Body of pancreas (tissue), 4 donors: ENCODE data around the gene ZNF576. TPM values are rescaled to one million over a fixed set of nuclear protein-coding genes. Genes with fewer than 3 reads are reported as not detected.
"Not testable (repeated sequence)": the region's sequence is repeated elsewhere in the genome, so short reads cannot be mapped to it uniquely, and the experiment has no call there.

ENCODE experiments used
- ATAC-seq: fragments of 150-250 bp; one replicate; pipeline ENCODE4 v1.9.1; 2016
- DNase-seq, 4 donors: peaks; one replicate each; pipeline ENCODE4 v3.0.0-alpha.2; 2019
- H3K27ac ChIP-seq, 4 donors: fragments of 200-600 bp; sonication (generic); 1 replicate in 3 of 4; 2 replicates in 1 of 4; pipeline versions ENCODE4 v1.5.1 to v1.6.1; 2016 to 2019; ENCODE audit warnings: mild to moderate bottlenecking in 1 of 4, mixed read lengths in 1 of 4, moderate library complexity in 1 of 4
- H3K27me3 ChIP-seq, 2 donors: fragments of 200-600 bp; sonication (generic); one replicate each; pipeline ENCODE4 v1.6.0; 2016; ENCODE audit warnings: mild to moderate bottlenecking in 1 of 2
- H3K36me3 ChIP-seq, 2 donors: fragments of 200-600 bp; sonication (generic); replicated peaks in 1 of 2; 2 replicates each; pipeline ENCODE4 v1.5.1; 2016; ENCODE audit warnings: low read depth in 2 of 2; ENCODE audit not compliant: insufficient read depth in 1 of 2
- H3K4me1 ChIP-seq: fragments of 200-600 bp; sonication (generic); one replicate; pipeline ENCODE4 v1.6.0; 2016
- H3K4me3 ChIP-seq, 2 donors: fragments of 200-600 bp; sonication (generic); 1 replicate in 1 of 2; 2 replicates in 1 of 2; pipeline ENCODE4 v1.5.1; 2016 to 2019
- H3K9me3 ChIP-seq, 3 donors: fragments of 200-600 bp; sonication (generic); 1 replicate in 2 of 3; 2 replicates in 1 of 3; pipeline ENCODE4 v1.5.1; 2016
- CTCF ChIP-seq, 7 experiments: fragments of 450-650 bp in 4 of 7; fragments of 200-600 bp in 3 of 7; sonication (generic) in 3 of 7; IDR thresholded peaks; one replicate each; pipeline ENCODE4 v1.5.1; 2016 to 2019; ENCODE audit warnings: antibody characterized with exemption in 7 of 7
- POLR2A ChIP-seq, 3 donors: fragments of 450-650 bp; IDR thresholded peaks; one replicate each; pipeline ENCODE4 v1.6.1; 2016; ENCODE audit warnings: antibody characterized with exemption in 3 of 3, mild to moderate bottlenecking in 2 of 3
- WGBS, 2 donors: methylation state at CpG; one replicate each; pipeline ENCODE4 v1.1.5; 2017; 5-methylcytosine and 5-hydroxymethylcytosine counted together
- intact Hi-C: fragments of 100-400 bp; cut with DNase I; formaldehyde crosslinking; loops from one replicate; pipeline ENCODE4 v1.15.1; 2023
- total RNA-seq, 2 donors: library from RNA; depleted of rRNA; stranded (reverse); fragments of >200 nt; gene quantifications; one replicate each; pipeline ENCODE4 v1.1.0, GENCODE V29; 2016

Gene ZNF576
- total RNA-seq, 2 donors from 2014 or later, result 4.6 to 8.6 TPM

- TF ChIP-seq CTCF (IDR thresholded peaks at IDR 0.05), result no peak
- no peaks in the 10 kb centered on the region for H3K36me3 ChIP-seq
- 64% methylated on average over 3 of the region's 3 CpGs for WGBS, 2 donors
- intact Hi-C loops, result no loop called here
- DNase-seq (no peak), ATAC-seq (no peak)
- H3K9me3 ChIP-seq, result no peaks in the 10 kb centered on the region
- no peak overlapping the region for H3K27ac ChIP-seq
- H3K4me3 ChIP-seq, result no peak overlapping the region
- peaks cover 15% of the 10 kb centered on the region for H3K4me1 ChIP-seq
- H3K27me3 ChIP-seq, result no peaks in the 10 kb centered on the region
These were observed 46.9 kb downstream of the ZNF576 start for GRCh38 chr19:43643326-43643725.

- intact Hi-C loops, result no loop called here
- Histone ChIP-seq H3K27ac (no peak overlapping the region), H3K9me3 (no peaks in the 10 kb centered on the region), H3K4me1 (peaks cover 8% of the 10 kb centered on the region), H3K27me3 (no peaks in the 10 kb centered on the region), H3K36me3 (no peaks in the 10 kb centered on the region), H3K4me3 (no peak overlapping the region)
- no peak for DNase-seq
- WGBS, 2 donors, result 85 to 90% methylated on average over 10 to 13 of the region's 13 CpGs
- ATAC-seq, result no peak
- TF ChIP-seq CTCF (IDR thresholded peaks at IDR 0.05) (no peak), POLR2A (IDR thresholded peaks at IDR 0.05) (no peak)
These were observed 47.8 kb downstream of the ZNF576 start for GRCh38 chr19:43644181-43644580.

GRCh38 chr19:43648633-43649032 is 52.2 kb downstream of the ZNF576 start:
- no peak for TF ChIP-seq POLR2A (IDR thresholded peaks at IDR 0.05)
- no peak for TF ChIP-seq CTCF (IDR thresholded peaks at IDR 0.05)
- H3K36me3 ChIP-seq, result no peaks in the 10 kb centered on the region
- intact Hi-C loops, result loop anchor here (5.0 kb wide), 1 partner anchor 106 kb away; no protein-coding TSS in a partner anchor
- WGBS, 2 donors, result 90 to 94% methylated on average over 4 to 6 of the region's 6 CpGs
- H3K4me1 ChIP-seq, result peaks cover 10% of the 10 kb centered on the region
- no peak overlapping the region for H3K27ac ChIP-seq
- no peaks in the 10 kb centered on the region for H3K9me3 ChIP-seq
- H3K4me3 ChIP-seq, result no peak overlapping the region
- ATAC-seq (no peak), DNase-seq (no peak)
- H3K27me3 ChIP-seq, result no peaks in the 10 kb centered on the region

GRCh38 chr19:43649514-43649913 is 53.1 kb downstream of the ZNF576 start:
- Histone ChIP-seq H3K4me3 (no peak overlapping the region), H3K27ac (no peak overlapping the region), H3K36me3 (no peaks in the 10 kb centered on the region), H3K27me3 (no peaks in the 10 kb centered on the region), H3K9me3 (no peaks in the 10 kb centered on the region), H3K4me1 (peaks cover 10% of the 10 kb centered on the region)
- TF ChIP-seq POLR2A (IDR thresholded peaks at IDR 0.05) (no peak), CTCF (IDR thresholded peaks at IDR 0.05) (no peak)
- 80 to 98% methylated on average over 2 of the region's 2 CpGs for WGBS, 2 donors
- intact Hi-C loops, result loop anchor here (5.0 kb wide), 1 partner anchor 107 kb away; no protein-coding TSS in a partner anchor
- ATAC-seq (no peak), DNase-seq (no peak)

GRCh38 chr19:43650276-43650675 is 53.9 kb downstream of the ZNF576 start:
- H3K27ac ChIP-seq, H3K27me3 ChIP-seq, DNase-seq, H3K4me3 ChIP-seq, ATAC-seq, intact Hi-C loops, H3K36me3 ChIP-seq, H3K9me3 ChIP-seq: not testable (repeated sequence)
- H3K4me1 ChIP-seq, result peaks cover 10% of the 10 kb centered on the region
- WGBS, 2 donors, result 96 to 98% methylated on average over 7 of the region's 7 CpGs

Other genes with a start within 250 kb of the ZNF576 start
- under 1 TPM in 1 of 2 donors, not detected in 1; 0.52 TPM for gene CD177, start 242.9 kb upstream of the ZNF576 start, total RNA-seq
- gene TEX101, start 181.7 kb upstream of the ZNF576 start, total RNA-seq, result not detected
- under 1 TPM in 1 of 2 donors, not detected in 1; 0.26 TPM for gene LYPD3, start 131.0 kb upstream of the ZNF576 start, total RNA-seq
- 10 to 100 TPM; 14.5 to 16.9 TPM for gene PHLDB3, start 91.8 kb upstream of the ZNF576 start, total RNA-seq
- gene ETHE1, start 69.4 kb upstream of the ZNF576 start, total RNA-seq, result 10 to 100 TPM; 21.1 to 29.8 TPM
- gene ZNF575, start 63.4 kb upstream of the ZNF576 start, total RNA-seq, result under 1 TPM in 1 of 2 donors, not detected in 1; 0.52 TPM
- 10 to 100 TPM; 19.7 to 31.0 TPM for gene XRCC1, start 21.1 kb upstream of the ZNF576 start, total RNA-seq
- 1 to 10 TPM in 1 of 2 donors, not detected in 1; 4.6 TPM for gene PINLYP, start 20.8 kb upstream of the ZNF576 start, total RNA-seq
- 10 to 100 TPM in 1 of 2 donors, 1 to 10 TPM in 1; 9.1 to 20.1 TPM for gene IRGQ, start 461 bp upstream of the ZNF576 start, total RNA-seq
- 1 to 10 TPM in 1 of 2 donors, under 1 TPM in 1; 0.33 to 2.1 TPM for gene SRRM5, start 15.5 kb downstream of the ZNF576 start, total RNA-seq
- gene ZNF428, start 23.0 kb downstream of the ZNF576 start, total RNA-seq, result 10 to 100 TPM; 24.4 to 31.6 TPM
- 1 to 10 TPM; 2.0 to 2.6 TPM for gene CADM4, start 43.3 kb downstream of the ZNF576 start, total RNA-seq
- 10 to 100 TPM in 1 of 2 donors, 1 to 10 TPM in 1; 5.4 to 25.4 TPM for gene PLAUR, start 73.6 kb downstream of the ZNF576 start, total RNA-seq
- gene IRGC, start 119.5 kb downstream of the ZNF576 start, total RNA-seq, result not detected
- 10 to 100 TPM in 1 of 2 donors, 1 to 10 TPM in 1; 8.3 to 52.1 TPM for gene SMG9, start 158.4 kb downstream of the ZNF576 start, total RNA-seq
- gene KCNN4, start 184.4 kb downstream of the ZNF576 start, total RNA-seq, result 1 to 10 TPM in 1 of 2 donors, not detected in 1; 2.9 TPM
- not detected for gene LYPD5, start 205.9 kb downstream of the ZNF576 start, total RNA-seq
- gene ZNF283, start 230.7 kb downstream of the ZNF576 start, total RNA-seq, result 1 to 10 TPM; 3.6 to 6.6 TPM